GM18867 (cell line): ENCODE data around the gene WNK3.
"Not testable (repeated sequence)": the region's sequence is repeated elsewhere in the genome, so short reads cannot be mapped to it uniquely, and the experiment has no call there.

ENCODE experiments used
- ATAC-seq: cut with Tn5 transposase; IDR thresholded peaks from one replicate; pipeline ENCODE4 v1.9.1; 2021; ENCODE audit warnings: mild to moderate bottlenecking, moderate library complexity; ENCODE audit not compliant: unreplicated experiment

WNK3 gene

GRCh38 chrX:54357414-54358377, at the start of gene WNK3:
TSS of gene WNK3 (minus strand) at chrX:54358046.
- ATAC-seq = no peak

- no peak for ATAC-seq
Measured at GRCh38 chrX:54407266-54407665, 49.4 kb upstream of the WNK3 start.

GRCh38 chrX:54397113-54397512, 39.3 kb upstream of the WNK3 start:
- no peak for ATAC-seq

- ATAC-seq = no peak
Measured at GRCh38 chrX:54386314-54386713, 28.5 kb upstream of the WNK3 start.

GRCh38 chrX:54384661-54385060, 26.8 kb upstream of the WNK3 start:
- ATAC-seq = not testable (repeated sequence)

GRCh38 chrX:54359408-54359807, 1.6 kb upstream of the WNK3 start:
- ATAC-seq = no peak

- no peak for ATAC-seq
Measured at GRCh38 chrX:54358424-54359211, 772 bp upstream of the WNK3 start.

GRCh38 chrX:54352677-54353076, 5.2 kb downstream of the WNK3 start:
- no peak for ATAC-seq

- ATAC-seq = not testable (repeated sequence)
Measured at GRCh38 chrX:54337383-54337782, 20.5 kb downstream of the WNK3 start.

- no peak for ATAC-seq
Measured at GRCh38 chrX:54325077-54325476, 32.8 kb downstream of the WNK3 start.

GRCh38 chrX:54320067-54320466, 37.8 kb downstream of the WNK3 start:
- no peak for ATAC-seq

GRCh38 chrX:54306379-54306778, 51.5 kb downstream of the WNK3 start:
- ATAC-seq = no peak

GRCh38 chrX:54301516-54301915, 56.3 kb downstream of the WNK3 start:
- ATAC-seq = no peak

- no peak for ATAC-seq
Measured at GRCh38 chrX:54294306-54294705, 63.5 kb downstream of the WNK3 start.

GRCh38 chrX:54292755-54293154, 65.1 kb downstream of the WNK3 start:
- no peak for ATAC-seq

GRCh38 chrX:54291758-54292157, 66.1 kb downstream of the WNK3 start:
- no peak for ATAC-seq

- no peak for ATAC-seq
Measured at GRCh38 chrX:54288968-54289367, 68.9 kb downstream of the WNK3 start.

- no peak for ATAC-seq
Measured at GRCh38 chrX:54288277-54288676, 69.6 kb downstream of the WNK3 start.

GRCh38 chrX:54281676-54282075, 76.2 kb downstream of the WNK3 start:
- ATAC-seq = no peak

- ATAC-seq = no peak
Measured at GRCh38 chrX:54280466-54280865, 77.4 kb downstream of the WNK3 start.

GRCh38 chrX:54271664-54272063, 86.2 kb downstream of the WNK3 start:
- ATAC-seq = no peak

- ATAC-seq = no peak
Measured at GRCh38 chrX:54248309-54248708, 109.5 kb downstream of the WNK3 start.
